SJCRH30 (cell line): ENCODE results near the gene TARBP2. TPM values are rescaled to one million over a fixed set of nuclear protein-coding genes. Genes with fewer than 3 reads are reported as not detected.

Experiments
- DNase-seq, 2 experiments: peaks; one replicate each; pipeline ENCODE4 v3.0.0-alpha.2; 2015 to 2020
- H3K27ac ChIP-seq: fragments of 250-450 bp; sonication (Bioruptor Pico); 2 replicates; pipeline ENCODE4 v1.5.1; 2020; ENCODE audit warnings: mild to moderate bottlenecking, moderate library complexity
- H3K27me3 ChIP-seq: fragments of 250-450 bp; sonication (Bioruptor Pico); 2 replicates; pipeline ENCODE4 v1.5.1; 2020; ENCODE audit warnings: mild to moderate bottlenecking, moderate library complexity
- H3K36me3 ChIP-seq: fragments of 250-450 bp; sonication (Bioruptor Pico); 2 replicates; pipeline ENCODE4 v1.5.1; 2020; ENCODE audit warnings: mild to moderate bottlenecking, moderate library complexity
- H3K4me1 ChIP-seq: fragments of 250-450 bp; sonication (Bioruptor Pico); 2 replicates; pipeline ENCODE4 v1.5.1; 2020; ENCODE audit warnings: mild to moderate bottlenecking, moderate library complexity
- H3K4me3 ChIP-seq: fragments of 250-450 bp; sonication (Bioruptor Pico); 2 replicates; pipeline ENCODE4 v1.5.1; 2020; ENCODE audit warnings: mild to moderate bottlenecking, moderate library complexity
- H3K9me3 ChIP-seq: fragments of 250-450 bp; sonication (Bioruptor Pico); replicated peaks from 2 replicates; pipeline ENCODE4 v1.5.1; 2020; ENCODE audit warnings: mild to moderate bottlenecking, moderate library complexity
- total RNA-seq: library from RNA; depleted of rRNA; stranded (reverse); fragments of >200 nt; shearing (Covaris generic); gene quantifications from 2 replicates; pipeline ENCODE4 v1.2.3, GENCODE V29; 2014

The TARBP2 gene
- total RNA-seq, 1 experiment from 2014 or later: 35.2 TPM

- Histone ChIP-seq H3K9me3 (no peaks in the 10 kb centered on the region), H3K27ac (peak overlapping the region; percentile 14; the same call in 1 of the 2 replicates), H3K4me3 (no peak overlapping the region), H3K27me3 (no peaks in the 10 kb centered on the region), H3K36me3 (no peaks in the 10 kb centered on the region), H3K4me1 (peaks cover 20% of the 10 kb centered on the region)
- no peak for DNase-seq
Measured at GRCh38 chr12:53498235-53498630, 2.9 kb upstream of the TARBP2 start.

- peak; percentile 58 to 60 for DNase-seq
- Histone ChIP-seq H3K4me1 (peaks cover 20% of the 10 kb centered on the region), H3K27me3 (no peaks in the 10 kb centered on the region), H3K4me3 (peak within 1 kb of the TSS; percentile 80), H3K27ac (peak within 1 kb of the TSS; percentile 14; the same call in 1 of the 2 replicates), H3K9me3 (no peaks in the 10 kb centered on the region), H3K36me3 (no peaks in the 10 kb centered on the region)
Measured at GRCh38 chr12:53499266-53500141, 1.6 kb upstream of the TARBP2 start, which contains the start of gene MAP3K12. Gene MAP3K12 (minus strand): TSS chr12:53499458. CDS start chr12:53487391, 12,067 bp downstream.

- H3K9me3 ChIP-seq: no peaks in the 10 kb centered on the region
- H3K36me3 ChIP-seq: no peaks in the 10 kb centered on the region
- no peaks in the 10 kb centered on the region for H3K27me3 ChIP-seq
- H3K4me1 ChIP-seq: peaks cover 20% of the 10 kb centered on the region
- H3K4me3 ChIP-seq: peak overlapping the region; percentile 80
- no peak for DNase-seq
- no peak overlapping the region for H3K27ac ChIP-seq
Measured at GRCh38 chr12:53500142-53500775, 824 bp upstream of the TARBP2 start.

GRCh38 chr12:53501615-53502181 lies 615 bp downstream of the TARBP2 start:
- Histone ChIP-seq H3K27ac (peak overlapping the region; percentile 93), H3K4me1 (peaks cover 8% of the 10 kb centered on the region), H3K9me3 (no peaks in the 10 kb centered on the region), H3K36me3 (no peaks in the 10 kb centered on the region), H3K27me3 (no peaks in the 10 kb centered on the region), H3K4me3 (peak overlapping the region; percentile 80)
- DNase-seq: no peak

- H3K27ac ChIP-seq: no peak overlapping the region
- H3K9me3 ChIP-seq: no peaks in the 10 kb centered on the region
- no peak for DNase-seq
- H3K36me3 ChIP-seq: no peaks in the 10 kb centered on the region
- no peaks in the 10 kb centered on the region for H3K27me3 ChIP-seq
- peaks cover 7% of the 10 kb centered on the region for H3K4me1 ChIP-seq
- H3K4me3 ChIP-seq: no peak overlapping the region
Measured at GRCh38 chr12:53502331-53502730, 1.2 kb downstream of the TARBP2 start.

GRCh38 chr12:53502983-53503728 lies 2.1 kb downstream of the TARBP2 start:
- Histone ChIP-seq H3K4me3 (no peak overlapping the region), H3K27me3 (no peaks in the 10 kb centered on the region), H3K4me1 (peaks cover 6% of the 10 kb centered on the region), H3K9me3 (no peaks in the 10 kb centered on the region), H3K36me3 (no peaks in the 10 kb centered on the region), H3K27ac (no peak overlapping the region)
- DNase-seq: no peak

- H3K27me3 ChIP-seq: no peaks in the 10 kb centered on the region
- H3K36me3 ChIP-seq: no peaks in the 10 kb centered on the region
- no peak overlapping the region for H3K27ac ChIP-seq
- no peaks in the 10 kb centered on the region for H3K4me1 ChIP-seq
- no peak overlapping the region for H3K4me3 ChIP-seq
- H3K9me3 ChIP-seq: no peaks in the 10 kb centered on the region
- DNase-seq: no peak
Measured at GRCh38 chr12:53504004-53504920, 3.2 kb downstream of the TARBP2 start.

- Histone ChIP-seq H3K4me3 (no peak overlapping the region), H3K36me3 (no peaks in the 10 kb centered on the region), H3K9me3 (no peaks in the 10 kb centered on the region), H3K27ac (no peak overlapping the region), H3K27me3 (no peaks in the 10 kb centered on the region), H3K4me1 (no peaks in the 10 kb centered on the region)
- DNase-seq: no peak
Measured at GRCh38 chr12:53505086-53505485, 4.0 kb downstream of the TARBP2 start.

GRCh38 chr12:53505555-53506449 lies 4.7 kb downstream of the TARBP2 start:
- no peaks in the 10 kb centered on the region for H3K36me3 ChIP-seq
- no peaks in the 10 kb centered on the region for H3K27me3 ChIP-seq
- H3K4me3 ChIP-seq: no peak overlapping the region
- no peaks in the 10 kb centered on the region for H3K9me3 ChIP-seq
- no peak for DNase-seq
- H3K27ac ChIP-seq: no peak overlapping the region
- no peaks in the 10 kb centered on the region for H3K4me1 ChIP-seq

GRCh38 chr12:53506450-53506785 lies 5.3 kb downstream of the TARBP2 start:
- Histone ChIP-seq H3K4me1 (no peaks in the 10 kb centered on the region), H3K27ac (no peak overlapping the region), H3K9me3 (no peaks in the 10 kb centered on the region), H3K27me3 (no peaks in the 10 kb centered on the region), H3K4me3 (no peak overlapping the region), H3K36me3 (no peaks in the 10 kb centered on the region)
- DNase-seq: no peak

- no peaks in the 10 kb centered on the region for H3K4me1 ChIP-seq
- DNase-seq: no peak
- H3K27ac ChIP-seq: no peak within 1 kb of the TSS
- no peaks in the 10 kb centered on the region for H3K27me3 ChIP-seq
- H3K36me3 ChIP-seq: no peaks in the 10 kb centered on the region
- no peak within 1 kb of the TSS for H3K4me3 ChIP-seq
- H3K9me3 ChIP-seq: no peaks in the 10 kb centered on the region
Measured at GRCh38 chr12:53506881-53507602, 6.0 kb downstream of the TARBP2 start, which contains the start of gene NPFF. Gene NPFF (minus strand): TSS chr12:53507484. CDS start chr12:53507474, 10 bp downstream.

GRCh38 chr12:53507603-53507885 lies 6.5 kb downstream of the TARBP2 start:
- DNase-seq: no peak
- Histone ChIP-seq H3K27ac (no peak overlapping the region), H3K4me1 (no peaks in the 10 kb centered on the region), H3K36me3 (no peaks in the 10 kb centered on the region), H3K4me3 (no peak overlapping the region), H3K27me3 (no peaks in the 10 kb centered on the region), H3K9me3 (no peaks in the 10 kb centered on the region)
